Measurements from ENCODE around the gene TRIM17.

The TRIM17 gene

GRCh38 chr1:228416217-228416933 lies at the start of gene TRIM17:
Gene TRIM17 (minus strand): TSS chr1:228416861. CDS start chr1:228415072, 1,789 bp downstream.
- DNase-seq (ENCODE audit: low spot score) = no peak

- no peak for DNase-seq (ENCODE audit: low spot score)
Observed at GRCh38 chr1:228465571-228466146, 49.0 kb upstream of the TRIM17 start.

GRCh38 chr1:228465141-228465540 lies 48.5 kb upstream of the TRIM17 start:
- DNase-seq (ENCODE audit: low spot score) = no peak

- no peak for DNase-seq (ENCODE audit: low spot score)
Observed at GRCh38 chr1:228464487-228464983, 47.9 kb upstream of the TRIM17 start.

GRCh38 chr1:228463559-228464455 lies 47.1 kb upstream of the TRIM17 start:
- no peak for DNase-seq (ENCODE audit: low spot score)

GRCh38 chr1:228463009-228463558 lies 46.4 kb upstream of the TRIM17 start:
- no peak for DNase-seq (ENCODE audit: low spot score)

- DNase-seq (ENCODE audit: low spot score) = no peak
Observed at GRCh38 chr1:228462560-228462959, 45.9 kb upstream of the TRIM17 start.

GRCh38 chr1:228460821-228461220 lies 44.2 kb upstream of the TRIM17 start:
- no peak for DNase-seq (ENCODE audit: low spot score)

- peak; percentile 76 for DNase-seq (ENCODE audit: low spot score)
Observed at GRCh38 chr1:228459091-228459993, 42.7 kb upstream of the TRIM17 start.

GRCh38 chr1:228457396-228458176 lies 40.9 kb upstream of the TRIM17 start:
- peak; percentile 98 for DNase-seq (ENCODE audit: low spot score)

- peak; percentile 8 for DNase-seq (ENCODE audit: low spot score)
Observed at GRCh38 chr1:228457017-228457395, 40.3 kb upstream of the TRIM17 start.

GRCh38 chr1:228456252-228457016 lies 39.8 kb upstream of the TRIM17 start:
- no peak for DNase-seq (ENCODE audit: low spot score)

- no peak for DNase-seq (ENCODE audit: low spot score)
Observed at GRCh38 chr1:228455715-228456114, 39.1 kb upstream of the TRIM17 start.

- DNase-seq (ENCODE audit: low spot score) = no peak
Observed at GRCh38 chr1:228454238-228454637, 37.6 kb upstream of the TRIM17 start.

- no peak for DNase-seq (ENCODE audit: low spot score)
Observed at GRCh38 chr1:228453614-228454013, 37.0 kb upstream of the TRIM17 start.

- no peak for DNase-seq (ENCODE audit: low spot score)
Observed at GRCh38 chr1:228453022-228453560, 36.4 kb upstream of the TRIM17 start.

GRCh38 chr1:228452194-228453021 lies 35.7 kb upstream of the TRIM17 start:
- peak; percentile 15 for DNase-seq (ENCODE audit: low spot score)

GRCh38 chr1:228450200-228450599 lies 33.5 kb upstream of the TRIM17 start:
- no peak for DNase-seq (ENCODE audit: low spot score)
